HuH-7.5 (cell line): ENCODE results near the gene ACR.

ENCODE experiments used
- DNase-seq: peaks from one replicate; pipeline ENCODE4 v3.0.0; 2011; ENCODE audit warnings: low spot score

ACR gene

GRCh38 chr22:50737728-50738648, at the start of gene ACR:
Gene ACR, plus strand, starts transcription at chr22:50738204. Its CDS starts 32 bp downstream, at chr22:50738236.
- no peak for DNase-seq

- no peak for DNase-seq
Measured at GRCh38 chr22:50688448-50688847, 49.6 kb upstream of the ACR start.

- no peak for DNase-seq
Measured at GRCh38 chr22:50691521-50691920, 46.5 kb upstream of the ACR start.

- DNase-seq, result no peak
Measured at GRCh38 chr22:50693462-50693861, 44.5 kb upstream of the ACR start.

- no peak for DNase-seq
Measured at GRCh38 chr22:50694099-50694605, 43.9 kb upstream of the ACR start.

- no peak for DNase-seq
Measured at GRCh38 chr22:50694766-50695420, 43.1 kb upstream of the ACR start.

- no peak for DNase-seq
Measured at GRCh38 chr22:50695421-50696250, 42.4 kb upstream of the ACR start.

- DNase-seq, result no peak
Measured at GRCh38 chr22:50696251-50696798, 41.7 kb upstream of the ACR start.

GRCh38 chr22:50696799-50697561, 41.0 kb upstream of the ACR start:
- DNase-seq, result peak; percentile 78

- no peak for DNase-seq
Measured at GRCh38 chr22:50697667-50698506, 40.1 kb upstream of the ACR start.

GRCh38 chr22:50698546-50698945, 39.5 kb upstream of the ACR start:
- no peak for DNase-seq

- DNase-seq, result no peak
Measured at GRCh38 chr22:50699001-50699755, 38.8 kb upstream of the ACR start.

- peak; percentile 72 for DNase-seq
Measured at GRCh38 chr22:50699756-50700386, 38.1 kb upstream of the ACR start.

- DNase-seq, result peak; percentile 87
Measured at GRCh38 chr22:50700387-50701075, 37.5 kb upstream of the ACR start.

- DNase-seq, result no peak
Measured at GRCh38 chr22:50701076-50701419, 37.0 kb upstream of the ACR start.

- DNase-seq, result no peak
Measured at GRCh38 chr22:50701428-50702154, 36.4 kb upstream of the ACR start.

GRCh38 chr22:50702261-50702671, 35.7 kb upstream of the ACR start:
- DNase-seq, result no peak
